ENCODE measurements around the gene PVALEF. TPM values are rescaled to one million over a fixed set of nuclear protein-coding genes. Genes with fewer than 3 reads are reported as not detected.
"Not testable (repeated sequence)": the region's sequence is repeated elsewhere in the genome, so short reads cannot be mapped to it uniquely, and the experiment has no call there.

The PVALEF gene
- polyA plus RNA-seq, 1 donor: 0.72 TPM

DNA sequence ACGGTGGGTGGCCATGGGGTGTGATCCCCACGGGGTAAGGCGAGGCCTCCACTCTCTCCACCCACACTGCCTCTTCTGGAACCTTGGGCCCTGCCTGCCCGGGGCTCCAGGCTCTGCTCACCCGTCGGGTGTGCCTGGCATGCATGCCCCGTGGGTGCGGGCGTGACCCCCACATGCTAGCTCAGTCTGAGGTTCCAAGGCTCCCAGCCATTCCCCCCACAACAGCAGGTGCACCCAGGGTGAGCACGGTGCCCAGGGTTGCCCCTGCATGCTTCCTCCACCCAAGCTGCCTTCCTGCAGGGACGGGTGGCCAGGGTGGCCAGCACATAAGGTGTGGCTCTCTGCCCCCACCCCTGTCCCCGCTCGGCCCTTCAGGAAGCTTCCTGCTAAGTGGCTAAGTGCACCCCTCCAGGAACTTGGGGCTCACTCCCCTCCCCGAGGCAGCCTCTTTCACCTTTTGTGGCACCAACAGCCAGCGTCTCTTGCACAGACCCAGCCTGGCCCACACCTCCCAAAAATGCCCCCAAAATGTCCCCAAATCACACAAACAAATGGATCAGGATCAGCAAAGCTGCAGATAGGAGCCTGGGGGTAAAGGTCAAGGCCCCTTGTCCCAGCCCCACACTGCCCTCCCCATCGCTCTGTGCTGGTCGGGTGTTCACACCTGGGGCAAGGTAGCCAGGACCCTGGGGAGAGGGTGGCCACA, 21.4 kb upstream of the PVALEF start:
- no peak for DNase-seq (ENCODE audit: low read depth)

DNA sequence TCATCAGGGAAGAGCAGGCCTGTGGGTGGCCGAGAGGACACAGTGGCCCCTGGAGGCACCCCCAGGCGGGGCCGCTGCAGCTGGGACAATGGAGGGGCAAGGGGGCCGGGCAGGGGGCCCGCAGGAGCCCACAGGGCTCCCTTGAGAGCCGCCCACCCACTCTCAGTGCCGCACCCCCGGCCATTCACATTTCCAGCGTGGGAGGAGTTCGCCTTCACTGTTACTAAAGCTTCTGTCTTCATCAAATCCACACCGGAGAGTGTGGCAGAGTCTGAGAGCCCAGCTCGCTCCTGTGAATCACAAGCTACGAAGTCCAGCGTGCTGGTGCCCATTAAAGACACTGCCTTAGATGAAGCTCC, 20.9 kb upstream of the PVALEF start:
- no peak for DNase-seq (ENCODE audit: low read depth)

DNA sequence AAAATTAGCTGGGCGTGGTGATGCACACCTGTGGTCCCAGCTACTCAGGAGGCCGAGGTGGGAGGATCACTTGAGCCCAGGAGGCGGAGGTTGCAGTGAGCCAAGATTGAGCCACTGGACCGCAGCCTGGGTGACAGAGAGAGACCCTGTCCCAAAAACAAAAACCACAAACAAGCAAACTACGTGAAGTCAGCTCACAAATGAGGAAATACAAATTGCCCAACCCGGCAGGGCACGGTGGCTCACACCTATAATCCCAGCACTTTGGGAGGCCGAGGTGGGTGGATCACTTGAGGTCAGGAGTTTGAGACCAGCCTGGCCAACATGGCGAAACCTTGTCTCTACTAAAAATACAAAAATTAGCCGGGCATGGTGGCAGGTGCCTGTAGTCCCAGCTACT, 19.1 kb upstream of the PVALEF start:
- not testable (repeated sequence) for DNase-seq (ENCODE audit: low read depth)

DNA sequence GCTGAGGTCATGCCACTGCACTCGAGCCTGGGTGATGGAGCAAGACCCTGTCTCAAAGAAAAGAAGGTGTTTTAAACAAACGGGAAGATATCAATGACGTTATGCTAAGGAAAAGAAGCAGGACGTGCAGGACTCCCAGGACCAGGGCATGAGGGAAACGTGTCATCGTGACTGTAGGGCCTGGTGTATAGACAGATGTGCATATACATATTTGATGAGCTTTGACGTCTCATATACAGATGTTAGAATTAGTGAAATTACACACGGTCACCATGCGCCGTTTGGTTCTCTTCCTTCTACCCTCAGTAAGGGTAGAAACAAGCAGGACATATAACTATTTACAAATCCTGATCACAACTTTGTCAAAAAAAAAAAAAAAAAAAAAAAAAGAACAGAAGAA, 17.6 kb upstream of the PVALEF start:
- DNase-seq (ENCODE audit: low read depth): no peak

DNA sequence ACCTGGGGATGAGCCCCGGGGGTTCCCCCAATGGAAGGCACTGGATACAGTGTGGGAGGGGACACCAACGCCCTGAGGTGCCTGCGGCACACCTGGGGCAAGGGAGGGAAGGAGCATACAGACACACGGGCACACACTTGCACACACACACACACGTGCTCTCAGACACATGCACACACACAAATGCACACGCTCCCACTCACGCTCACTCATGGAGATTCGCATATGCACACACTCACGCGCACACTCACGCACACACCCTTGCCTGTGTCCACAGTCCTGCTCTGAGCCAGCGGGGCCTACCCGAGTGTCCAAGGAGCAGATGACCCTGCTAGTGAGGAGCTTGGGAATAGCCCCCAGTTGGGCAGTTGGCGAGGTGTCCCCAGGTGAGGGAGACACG, 16.7 kb upstream of the PVALEF start:
- no peak for DNase-seq (ENCODE audit: low read depth)

DNA sequence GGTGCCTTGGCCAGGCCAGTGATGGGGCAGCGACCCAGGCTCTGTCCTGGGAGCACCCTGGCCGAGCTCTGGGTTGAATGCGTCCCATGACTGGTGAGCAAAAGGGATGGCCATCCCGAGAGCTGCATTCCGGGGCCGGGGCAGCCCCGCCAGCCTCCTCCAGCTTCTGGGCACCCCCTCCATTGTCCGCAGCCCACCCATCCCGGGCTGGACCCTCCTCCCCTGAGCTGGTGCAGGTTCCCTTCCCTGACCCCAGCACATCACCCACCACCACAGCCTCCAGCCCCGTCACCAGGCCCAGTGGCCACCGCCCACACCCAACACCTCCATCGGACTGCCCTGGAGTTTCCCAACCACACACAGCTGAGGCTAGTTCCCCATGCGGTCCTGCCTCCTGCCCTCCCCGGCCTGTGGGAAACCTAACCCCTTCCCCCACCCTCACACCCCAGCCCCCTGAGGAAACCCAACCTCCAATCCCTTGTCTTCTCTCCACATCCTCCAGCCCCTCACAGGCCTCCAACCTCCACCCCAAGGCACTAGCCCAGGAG, 16.2 kb upstream of the PVALEF start:
- no peak for DNase-seq (ENCODE audit: low read depth)

DNA sequence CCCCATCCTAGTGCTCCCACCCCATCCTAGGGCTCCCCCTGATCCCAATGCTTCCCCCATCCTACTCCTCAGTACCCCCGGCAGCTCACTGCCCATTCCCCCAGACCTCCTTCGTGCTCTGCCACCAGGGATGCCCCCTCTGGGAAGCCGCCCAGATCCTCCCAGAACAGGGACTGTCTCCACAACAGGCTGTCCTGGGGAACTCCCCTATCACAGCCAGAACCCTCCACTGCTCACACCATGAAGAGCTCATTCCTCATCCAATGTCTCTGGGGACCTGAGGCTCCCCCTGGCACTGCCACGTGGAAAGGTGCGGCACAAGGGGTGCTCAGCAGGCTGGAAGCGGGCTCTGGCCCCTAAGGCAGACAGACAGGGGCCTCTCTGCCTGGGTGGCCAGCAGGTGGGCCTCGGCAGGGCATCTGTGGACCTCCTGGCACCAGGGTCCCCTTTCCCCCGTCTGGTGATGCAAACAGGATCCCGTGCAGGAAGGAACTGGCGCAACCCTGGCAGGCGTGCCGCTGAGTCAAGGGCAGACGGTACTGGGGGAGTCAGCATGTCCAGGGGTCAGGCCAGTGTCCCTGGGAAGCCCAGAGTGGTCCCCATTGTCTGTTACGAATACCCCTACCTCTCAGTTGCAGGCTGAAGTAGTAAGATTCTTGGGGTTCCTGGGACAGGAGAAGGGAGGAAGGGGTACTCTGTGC, 14.8 kb upstream of the PVALEF start:
- no peak for DNase-seq (ENCODE audit: low read depth)

DNA sequence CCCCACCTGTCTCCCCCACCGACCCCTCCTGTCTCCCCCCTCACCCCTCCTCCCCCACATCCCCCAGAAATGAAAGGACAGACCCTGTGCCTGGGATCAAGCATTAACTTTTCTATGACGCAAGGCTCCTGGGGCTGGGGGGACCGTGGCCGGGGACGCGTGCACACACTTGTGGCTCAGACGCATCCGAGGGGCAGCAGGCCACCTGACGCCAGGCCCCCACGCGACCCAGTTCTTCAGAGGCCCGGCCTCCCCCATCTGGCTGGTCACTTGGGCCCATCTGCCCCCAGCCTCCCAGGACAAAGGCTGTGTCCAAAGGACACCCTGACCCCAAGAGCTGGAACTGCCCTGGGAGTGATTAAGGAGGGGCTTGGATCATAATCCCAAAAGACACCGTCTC, 14.0 kb upstream of the PVALEF start:
- DNase-seq (ENCODE audit: low read depth): no peak

DNA sequence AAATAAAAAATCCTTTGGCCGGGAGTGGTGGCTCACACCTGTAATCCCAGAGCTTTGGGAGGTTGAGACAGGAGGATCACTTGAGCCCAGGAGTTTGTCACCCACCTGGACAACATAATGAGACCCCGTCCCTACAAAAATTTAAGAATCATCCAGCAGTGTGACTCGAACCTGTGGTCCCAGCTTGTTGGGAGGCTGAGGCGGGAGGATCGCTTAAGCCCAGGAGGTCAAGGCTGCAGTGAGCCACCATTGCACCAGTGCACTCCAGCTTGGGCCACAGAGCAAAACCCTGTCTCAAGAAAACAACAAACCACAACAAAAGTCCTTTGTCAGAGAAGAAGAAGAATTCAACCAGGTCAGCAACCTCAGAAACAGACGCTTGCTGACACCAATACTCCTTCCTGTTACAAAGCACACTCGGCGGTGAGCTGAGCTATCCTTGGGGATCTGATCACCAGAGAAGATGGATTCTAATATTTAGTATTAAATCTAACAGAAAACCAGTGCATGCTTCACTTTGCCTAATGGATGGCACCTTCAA, 12.9 kb upstream of the PVALEF start:
- DNase-seq (ENCODE audit: low read depth): no peak

DNA sequence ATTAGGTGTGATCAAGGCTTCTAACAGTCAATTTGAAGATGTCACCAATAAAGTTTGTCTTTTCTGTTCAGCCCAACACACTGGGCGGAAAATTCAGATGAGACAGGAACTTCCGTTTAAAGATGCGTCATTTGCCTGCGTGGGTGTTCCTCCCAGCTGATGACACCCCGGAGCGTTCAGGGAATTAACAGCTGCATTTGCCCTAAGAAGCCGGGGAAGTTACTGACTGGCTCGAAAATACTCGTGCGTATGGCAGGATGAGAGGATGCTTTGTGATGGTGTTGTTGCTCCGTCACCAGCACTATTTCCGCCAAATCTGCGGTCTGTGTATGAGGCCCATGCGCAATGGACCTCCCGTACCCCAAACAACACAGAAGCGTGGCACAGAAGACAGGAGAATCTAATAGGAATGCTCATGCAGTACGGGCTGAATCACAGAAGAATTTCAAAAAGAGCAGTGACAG, 11.9 kb upstream of the PVALEF start:
- peak; percentile 62 for DNase-seq (ENCODE audit: low read depth)

DNA sequence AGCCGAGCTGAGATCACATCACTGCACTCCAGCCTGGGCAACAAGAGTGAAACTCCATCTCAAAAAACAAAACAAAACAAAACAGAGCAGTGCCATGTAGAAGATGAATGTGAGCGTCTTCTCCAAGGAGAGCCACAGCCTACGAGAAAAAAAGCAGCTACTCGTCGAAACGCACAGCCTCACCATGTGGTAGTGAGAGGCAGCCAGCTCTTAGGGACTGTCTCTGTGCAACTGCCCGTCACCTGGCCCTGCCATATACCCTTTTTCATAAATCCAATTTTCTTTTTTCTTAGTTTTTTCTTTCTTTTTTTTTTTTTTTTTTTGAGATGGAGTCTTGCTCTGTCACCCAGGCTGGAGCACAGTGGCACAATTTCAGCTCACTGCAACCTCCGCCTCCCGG, 11.3 kb upstream of the PVALEF start:
- not testable (repeated sequence) for DNase-seq (ENCODE audit: low read depth)

DNA sequence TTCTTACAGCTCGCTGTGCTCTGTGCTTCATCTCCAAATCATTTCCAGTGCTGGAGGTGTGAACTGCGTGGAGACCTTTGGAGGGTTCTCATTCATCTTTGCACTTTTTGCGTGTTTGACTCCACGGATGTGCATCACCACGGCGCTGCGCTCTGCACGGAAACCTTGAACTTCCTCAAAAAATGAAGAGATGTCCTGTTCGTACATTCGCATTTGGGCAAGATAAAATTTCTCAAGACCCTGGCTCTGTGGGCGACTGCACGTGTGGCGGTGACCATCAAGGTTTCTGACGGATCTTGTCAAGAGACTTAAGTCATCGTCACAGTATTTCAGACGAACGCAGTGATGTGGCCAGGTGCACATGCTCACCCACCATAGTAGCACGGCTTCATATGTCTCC, 10.3 kb upstream of the PVALEF start:
- no peak for DNase-seq (ENCODE audit: low read depth)

DNA sequence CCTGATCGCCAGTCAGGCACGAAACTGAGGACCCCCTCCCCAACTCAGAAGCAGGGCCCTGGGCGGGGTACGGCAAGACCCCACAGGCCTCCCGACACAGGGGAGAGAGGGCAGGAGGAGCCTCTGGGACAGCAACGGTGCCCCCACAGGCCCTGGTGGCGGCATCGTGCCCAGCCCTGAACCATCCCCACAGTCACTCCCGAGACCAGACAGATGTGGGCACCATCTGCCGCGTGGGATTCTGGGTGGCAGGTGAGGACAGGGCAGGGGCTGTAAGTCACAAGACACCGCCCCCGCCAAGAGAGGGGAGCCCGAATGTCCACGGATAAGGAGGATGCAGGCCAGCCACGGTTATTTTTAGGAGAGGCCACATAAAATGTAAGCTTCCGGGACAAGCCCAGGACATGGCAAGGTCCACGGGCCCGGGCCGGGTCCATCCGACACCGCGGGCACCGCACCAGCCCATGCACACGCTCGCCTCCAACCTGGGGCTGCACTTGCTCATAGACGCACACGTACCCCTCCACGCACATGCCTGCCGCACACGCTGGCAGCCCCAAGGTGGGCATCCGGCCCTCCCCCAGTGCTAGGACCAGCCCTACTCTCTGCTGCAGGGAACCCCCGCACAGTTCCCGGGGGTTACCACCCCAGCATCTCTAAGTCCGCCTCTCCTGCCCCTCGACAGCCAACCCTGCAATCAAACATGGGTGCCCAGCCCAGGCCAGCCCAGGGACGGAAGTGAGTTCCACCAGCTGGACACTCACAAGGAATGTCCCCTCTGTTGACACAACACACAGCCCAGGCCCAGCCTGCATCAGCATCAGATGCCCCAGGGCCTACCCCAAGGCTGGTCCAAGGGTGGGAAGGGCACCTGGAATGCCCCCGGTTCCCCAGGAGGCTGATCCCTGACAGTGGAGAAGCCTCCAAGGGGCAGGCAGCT, 8.2 kb upstream of the PVALEF start:
- no peak for DNase-seq (ENCODE audit: low read depth)

DNA sequence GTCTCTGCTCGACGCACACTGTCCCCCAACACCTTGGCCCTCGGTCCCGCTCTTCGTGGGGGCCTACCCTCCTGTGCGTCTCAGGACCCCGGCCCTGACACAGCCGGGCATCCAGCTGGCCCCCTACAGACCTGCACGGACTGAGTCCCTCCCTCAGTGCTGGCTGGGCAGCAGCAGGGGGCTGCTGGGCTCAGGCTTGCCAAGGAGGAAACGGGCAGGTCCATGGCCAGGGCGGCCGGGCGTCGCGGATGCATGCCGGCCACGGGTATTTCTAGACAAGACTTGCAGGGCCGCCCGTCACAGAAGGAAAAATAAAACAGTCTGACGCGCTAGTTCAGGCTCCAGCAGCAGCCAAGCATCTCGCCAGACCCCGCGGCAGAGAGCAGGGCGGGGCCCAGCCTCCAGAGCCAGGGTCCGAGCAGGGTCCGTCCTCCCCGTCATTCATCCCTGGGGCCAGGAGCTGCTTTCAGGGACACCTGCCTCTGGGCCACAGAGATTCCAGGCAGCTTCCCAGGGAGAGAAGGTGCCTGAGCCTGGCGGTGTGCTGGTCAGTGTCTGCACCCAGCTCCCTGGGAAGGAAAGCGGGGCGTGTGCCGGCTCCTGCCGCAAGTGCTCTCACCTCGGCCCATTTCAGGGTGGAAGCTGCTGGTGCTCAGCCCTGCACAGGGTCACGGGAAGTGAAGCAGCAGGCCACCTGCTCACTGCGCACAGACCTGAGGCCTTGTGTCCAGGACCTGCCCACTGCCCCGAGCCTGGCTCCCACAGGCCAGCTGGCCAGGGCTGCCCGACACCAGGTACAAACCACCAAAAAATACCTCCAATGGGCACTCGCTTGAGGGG, 7.2 kb upstream of the PVALEF start:
- DNase-seq (ENCODE audit: low read depth): no peak

DNA sequence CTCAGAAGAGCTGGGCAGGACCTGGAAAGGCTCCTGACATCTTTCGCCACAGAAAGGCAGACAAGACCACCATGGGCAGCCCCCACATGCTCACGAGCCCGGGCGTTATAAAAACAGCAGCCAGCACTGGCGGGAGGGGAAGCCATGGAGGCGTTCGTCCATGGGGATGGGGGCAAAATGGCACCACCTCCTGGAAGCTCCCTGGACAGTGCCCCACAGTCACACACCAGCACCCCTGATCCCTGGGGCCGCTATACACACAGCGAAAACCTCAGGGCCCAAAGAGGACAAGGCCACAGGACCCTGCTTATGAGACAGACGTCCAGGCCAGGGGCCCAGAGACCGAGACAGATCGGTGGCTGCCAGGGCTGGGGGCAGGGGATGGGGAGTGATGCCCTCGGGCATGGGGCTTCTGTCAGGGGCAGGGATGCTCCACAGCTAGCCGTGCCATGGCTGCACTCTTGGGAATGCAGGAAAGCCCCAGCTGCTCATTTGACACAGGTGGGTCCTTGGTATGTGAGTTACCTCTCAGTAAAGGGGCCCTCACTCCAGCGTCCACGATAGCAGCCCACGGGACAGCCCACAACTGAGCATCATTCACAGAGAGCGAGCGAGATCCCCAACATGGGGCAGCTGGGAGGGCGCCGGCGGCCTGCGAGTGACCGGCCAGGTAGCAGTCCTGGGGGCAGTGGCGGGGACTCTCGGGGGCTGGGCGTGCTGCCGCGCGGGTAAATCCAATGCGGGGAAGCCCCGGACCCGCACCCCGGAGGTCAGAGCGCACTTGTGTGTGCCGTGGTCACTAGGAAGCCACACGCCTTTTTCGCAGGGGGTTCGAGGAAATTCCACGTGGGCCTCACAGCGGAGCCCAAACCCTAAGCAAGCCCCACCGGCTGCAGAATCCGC, 6.4 kb upstream of the PVALEF start:
- DNase-seq (ENCODE audit: low read depth): no peak

DNA sequence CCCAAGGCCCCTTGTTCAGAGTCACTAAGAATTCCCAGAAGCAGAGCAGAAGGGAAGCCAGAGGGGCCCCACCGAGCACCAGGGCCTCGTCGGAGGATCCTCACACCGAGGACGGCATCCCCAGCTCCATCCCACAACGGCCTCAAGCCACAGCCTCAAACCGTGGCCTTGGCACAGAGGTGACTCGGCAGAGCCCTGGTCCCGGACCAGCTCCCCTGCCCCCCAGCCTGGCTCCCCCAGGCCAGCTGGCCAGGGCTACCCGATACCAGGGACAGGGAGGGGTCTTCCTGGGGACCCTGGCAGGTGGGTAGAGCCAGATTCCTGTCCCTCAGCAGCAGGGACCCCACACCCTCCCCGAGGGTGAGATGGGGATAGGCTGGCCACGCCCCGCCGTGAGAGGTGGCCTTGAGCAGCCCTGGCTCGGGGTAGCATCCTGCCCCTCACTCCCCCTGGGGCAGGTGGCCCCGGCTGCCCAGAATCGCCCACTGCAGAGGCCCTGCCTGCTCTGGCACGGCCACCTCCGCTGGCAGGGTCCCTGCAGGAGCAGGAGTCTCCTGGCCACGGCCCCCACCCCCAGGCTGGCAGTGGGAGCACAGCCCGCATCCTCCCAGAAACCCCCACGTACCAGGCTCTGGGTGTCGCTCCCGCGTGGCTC, 5.6 kb upstream of the PVALEF start:
- DNase-seq (ENCODE audit: low read depth): no peak

DNA sequence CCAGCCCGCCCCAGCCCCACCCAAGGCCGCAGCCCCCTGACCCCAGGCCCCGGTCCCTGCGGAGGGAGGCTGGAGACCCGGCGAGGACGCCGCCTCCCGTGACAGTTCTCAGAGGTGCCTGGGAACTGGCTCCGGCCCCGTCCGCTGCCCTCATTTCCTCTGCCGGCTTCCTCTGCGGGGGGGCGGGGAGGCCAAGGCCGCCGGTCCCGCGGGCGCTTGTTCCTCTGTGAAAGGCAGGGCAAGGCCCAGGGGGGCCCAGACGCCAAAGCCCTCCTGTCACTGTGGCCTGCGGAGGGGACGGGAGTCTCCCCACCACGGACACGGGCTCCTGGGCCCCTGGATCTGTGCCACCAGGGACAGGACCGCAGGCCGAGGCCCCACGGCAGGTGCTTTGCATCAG, 5.0 kb upstream of the PVALEF start:
- no peak for DNase-seq (ENCODE audit: low read depth)

DNA sequence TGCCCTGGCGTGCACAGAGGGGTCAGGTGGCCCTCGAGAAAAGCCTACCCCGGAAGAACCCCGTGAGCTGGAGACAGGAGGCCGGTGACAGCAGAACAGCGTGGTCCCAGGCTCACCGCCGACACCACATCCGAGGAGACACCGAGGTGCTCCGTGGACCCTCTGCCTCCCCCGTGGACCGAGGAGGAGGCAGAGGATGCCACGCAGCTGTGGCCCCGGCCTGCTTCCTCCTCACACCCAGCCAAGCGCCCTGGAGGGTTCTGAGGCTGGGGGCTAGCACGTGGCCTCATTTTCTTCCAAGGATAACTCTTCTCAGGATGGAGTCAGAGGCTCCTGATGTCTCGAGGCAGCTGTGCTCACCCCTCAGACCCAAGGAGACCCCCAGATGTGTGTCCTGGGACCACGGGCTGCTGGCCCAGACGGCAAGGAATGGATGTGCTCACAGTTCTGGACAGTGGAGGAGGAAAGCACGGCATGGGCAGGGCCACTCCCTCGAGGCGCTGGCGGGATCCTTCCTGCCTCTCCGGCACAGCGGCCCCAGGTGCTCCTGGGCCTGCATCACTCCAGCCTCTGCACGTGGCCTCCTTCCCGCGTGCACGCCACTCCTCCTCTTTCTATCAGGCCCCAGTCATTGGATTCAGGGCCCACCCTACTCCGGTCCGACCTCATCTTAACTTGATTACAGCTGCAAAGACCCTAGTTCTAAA, 4.4 kb upstream of the PVALEF start:
- no peak for DNase-seq (ENCODE audit: low read depth)

DNA sequence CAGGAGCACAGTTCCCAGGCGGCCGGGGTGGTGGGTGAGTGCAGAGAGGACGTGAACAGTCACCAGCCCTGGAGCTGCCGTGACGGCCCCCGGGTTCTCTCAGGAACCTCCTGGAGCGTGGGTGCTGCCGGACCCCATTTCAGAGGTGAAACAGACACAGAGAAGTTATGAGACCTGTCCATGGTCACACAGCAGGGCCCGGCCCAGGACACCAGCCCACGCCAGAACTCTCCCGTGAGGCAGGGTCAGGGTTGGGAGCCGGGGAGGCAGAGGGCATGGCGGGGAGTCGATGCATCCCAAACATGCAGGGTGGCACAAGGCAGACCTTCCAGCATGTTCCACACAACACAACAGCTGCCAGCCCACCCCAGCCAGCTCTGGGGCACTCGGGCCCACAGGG, 3.8 kb upstream of the PVALEF start:
- no peak for DNase-seq (ENCODE audit: low read depth)

Measured in forelimb muscle (tissue), 1 donor.